Measurements from ENCODE around the gene TRIM73.
"Not testable (repeated sequence)": the region's sequence is repeated elsewhere in the genome, so short reads cannot be mapped to it uniquely, and the experiment has no call there.

The TRIM73 gene

DNA sequence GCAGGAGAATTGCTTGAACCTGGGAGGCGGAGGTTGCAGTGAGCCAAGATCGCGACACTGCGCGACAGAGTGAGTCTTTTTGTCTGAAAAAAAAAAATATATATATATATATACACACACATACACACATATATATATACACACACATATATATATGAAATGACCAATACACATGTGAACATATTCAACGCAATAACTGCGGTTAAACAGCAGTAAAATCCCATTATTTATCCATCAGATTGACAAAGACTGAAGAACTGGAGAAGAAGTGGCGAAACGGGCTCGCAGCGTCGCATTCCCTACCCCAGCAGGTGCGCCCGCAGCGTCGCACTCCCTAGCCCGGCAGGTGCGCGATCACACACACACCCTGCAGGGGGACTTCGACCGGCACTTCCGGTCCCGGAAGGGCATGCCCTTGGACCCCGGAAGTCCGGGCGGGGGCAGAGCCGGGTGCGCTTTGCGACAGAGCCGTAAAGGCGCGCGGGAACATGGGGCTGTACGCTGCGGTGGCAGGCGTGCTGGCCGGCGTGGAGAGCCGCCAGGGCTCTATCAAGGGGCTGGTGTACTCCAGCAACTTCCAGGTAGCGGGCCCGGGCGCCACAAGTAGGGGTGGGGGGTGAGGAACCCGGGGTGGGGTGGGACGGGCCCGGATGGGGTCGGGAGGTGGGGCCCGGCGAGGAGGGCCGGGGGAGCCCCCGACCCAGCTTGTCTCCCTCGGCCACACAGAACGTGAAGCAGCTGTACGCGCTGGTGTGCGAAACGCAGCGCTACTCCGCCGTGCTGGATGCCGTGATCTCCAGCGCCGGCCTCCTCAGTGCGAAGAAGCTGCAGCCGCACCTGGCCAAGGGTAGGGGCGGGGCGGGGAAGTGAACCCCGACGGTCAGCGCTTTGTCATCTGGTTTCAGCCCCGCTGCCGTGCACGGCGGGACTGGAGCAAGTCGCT, 14.7 kb downstream of the TRIM73 start:
- H3K4me1 Mint-ChIP-seq; DNase-seq; H3K27ac Mint-ChIP-seq; H3K27me3 Mint-ChIP-seq; H3K36me3 Mint-ChIP-seq (ENCODE audit: low read depth); H3K9me3 Mint-ChIP-seq: not testable (repeated sequence)
- H3K4me3 Mint-ChIP-seq: peak overlapping the region; percentile 45
- peak; percentile 93 for ATAC-seq

DNA sequence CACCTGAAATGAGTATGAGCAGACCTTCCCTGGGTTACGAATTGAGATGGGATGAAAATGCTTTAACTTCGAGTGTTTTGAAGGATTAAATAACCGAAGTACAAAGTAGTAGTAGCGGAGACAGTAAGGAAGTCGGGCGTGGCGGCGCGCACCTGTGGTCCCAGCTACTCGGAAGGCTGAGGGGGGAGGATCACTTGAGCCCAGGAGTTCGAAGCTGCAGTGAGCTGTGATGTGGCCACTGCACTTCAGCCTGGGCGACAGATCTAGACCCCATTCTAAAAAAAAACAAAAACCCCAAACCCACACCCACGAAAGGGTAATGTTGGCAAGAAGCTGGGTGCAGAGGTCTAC, 15.4 kb downstream of the TRIM73 start:
- H3K27ac Mint-ChIP-seq; H3K9me3 Mint-ChIP-seq; H3K4me3 Mint-ChIP-seq; H3K4me1 Mint-ChIP-seq; H3K27me3 Mint-ChIP-seq; DNase-seq; H3K36me3 Mint-ChIP-seq (ENCODE audit: low read depth): not testable (repeated sequence)
- ATAC-seq: peak; percentile 0

DNA sequence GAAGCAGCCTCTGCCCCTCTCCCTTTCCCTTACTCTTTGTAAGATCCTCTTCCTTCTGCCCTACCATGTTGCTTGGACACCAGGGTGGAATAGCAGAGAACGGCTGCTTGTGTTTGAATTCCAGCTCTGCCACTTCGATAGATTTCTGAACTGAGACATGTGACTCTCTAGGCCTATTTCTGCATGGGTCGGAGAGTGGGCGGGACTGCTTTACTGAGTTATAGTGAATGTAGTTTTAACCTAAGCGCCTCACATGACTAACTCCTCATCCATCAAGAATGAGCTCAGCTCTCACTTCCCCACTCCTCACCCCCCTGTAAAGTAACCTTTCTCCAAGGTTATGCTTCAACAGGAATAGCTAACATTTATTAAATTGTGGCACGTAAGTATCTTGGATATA, 18.8 kb downstream of the TRIM73 start:
- H3K9me3 Mint-ChIP-seq; H3K36me3 Mint-ChIP-seq (ENCODE audit: low read depth); H3K27ac Mint-ChIP-seq; H3K4me3 Mint-ChIP-seq; DNase-seq; ATAC-seq; H3K4me1 Mint-ChIP-seq; H3K27me3 Mint-ChIP-seq: not testable (repeated sequence)

GRCh38 chr7:75414708-75415427, 19.4 kb downstream of the TRIM73 start:
- ATAC-seq: not testable (repeated sequence)

DNA sequence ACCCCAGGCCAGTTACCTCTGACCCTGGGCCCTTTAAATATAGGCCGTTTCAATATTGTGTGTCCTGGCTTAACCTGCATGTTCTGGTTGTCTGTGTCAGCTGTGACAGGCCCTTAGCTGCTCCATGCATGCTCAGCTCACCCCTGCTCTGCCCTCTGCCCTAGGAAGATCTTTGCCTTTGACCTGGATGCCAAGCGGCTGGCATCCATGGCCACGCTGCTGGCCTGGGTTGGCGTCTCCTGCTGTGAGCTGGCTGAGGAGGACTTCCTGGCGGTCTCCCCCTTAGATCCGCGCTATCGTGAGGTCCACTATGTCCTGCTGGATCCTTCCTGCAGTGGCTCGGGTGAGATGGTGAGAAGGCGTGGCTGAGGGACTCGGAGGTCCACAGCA, 20.0 kb downstream of the TRIM73 start:
- not testable (repeated sequence) for ATAC-seq; H3K9me3 Mint-ChIP-seq; H3K4me3 Mint-ChIP-seq; DNase-seq; H3K27me3 Mint-ChIP-seq; H3K4me1 Mint-ChIP-seq; H3K27ac Mint-ChIP-seq; H3K36me3 Mint-ChIP-seq (ENCODE audit: low read depth)

More at GRCh38 chr7:75414708-75415427, 19.4 kb downstream of the TRIM73 start:
- not testable (repeated sequence) for H3K27me3 Mint-ChIP-seq; H3K36me3 Mint-ChIP-seq (ENCODE audit: low read depth); H3K9me3 Mint-ChIP-seq; H3K27ac Mint-ChIP-seq; DNase-seq; H3K4me1 Mint-ChIP-seq; H3K4me3 Mint-ChIP-seq

DNA sequence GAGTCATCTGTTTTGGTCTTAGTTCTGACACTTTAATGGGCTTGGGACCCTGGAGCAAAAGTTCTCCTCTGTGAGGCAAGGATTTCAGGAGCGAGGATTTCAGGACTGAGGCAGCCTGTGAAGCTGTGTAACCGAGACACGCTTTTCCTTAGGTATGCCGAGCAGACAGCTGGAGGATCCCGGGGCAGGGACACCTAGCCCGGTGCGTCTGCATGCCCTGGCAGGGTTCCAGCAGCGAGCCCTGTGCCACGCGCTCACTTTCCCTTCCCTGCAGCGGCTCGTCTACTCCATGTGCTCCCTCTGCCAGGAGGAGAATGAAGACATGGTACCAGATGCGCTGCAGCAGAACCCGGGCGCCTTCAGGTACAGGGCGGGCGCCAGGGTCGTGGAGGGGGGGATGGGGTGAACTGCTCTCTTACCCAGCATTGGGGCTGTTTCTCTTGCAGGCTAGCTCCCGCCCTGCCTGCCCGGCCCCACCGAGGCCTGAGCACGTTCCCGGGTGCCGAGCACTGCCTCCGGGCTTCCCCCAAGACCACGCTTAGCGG, 20.5 kb downstream of the TRIM73 start:
- not testable (repeated sequence) for DNase-seq; H3K36me3 Mint-ChIP-seq (ENCODE audit: low read depth)

DNA sequence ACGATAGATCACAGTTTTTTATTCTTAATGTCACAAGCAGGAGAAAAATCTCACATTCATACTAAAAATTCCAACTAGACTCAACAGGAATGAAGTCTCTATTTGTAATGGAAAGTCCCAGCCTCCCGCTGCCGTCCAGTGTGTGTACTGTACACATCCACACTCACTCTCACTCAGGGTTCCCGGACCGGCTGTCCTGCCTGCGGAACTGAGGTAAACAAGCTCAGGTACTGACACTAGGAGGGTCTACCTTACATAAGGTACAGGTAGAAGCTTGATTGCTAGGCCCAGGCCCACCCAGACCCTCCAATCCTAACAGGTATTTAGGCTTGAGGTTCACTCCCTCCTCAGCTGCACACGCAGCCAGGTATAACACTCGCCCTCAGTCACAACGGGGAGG, 21.4 kb downstream of the TRIM73 start:
- H3K4me1 Mint-ChIP-seq, H3K27me3 Mint-ChIP-seq, H3K9me3 Mint-ChIP-seq, H3K4me3 Mint-ChIP-seq, DNase-seq, H3K27ac Mint-ChIP-seq, ATAC-seq: not testable (repeated sequence)
- peaks cover 12% of the 10 kb centered on the region for H3K36me3 Mint-ChIP-seq (ENCODE audit: low read depth)

More for the DNA sequence above, 20.5 kb downstream of the TRIM73 start:
- H3K4me1 Mint-ChIP-seq, ATAC-seq, H3K27me3 Mint-ChIP-seq, H3K9me3 Mint-ChIP-seq, H3K4me3 Mint-ChIP-seq, H3K27ac Mint-ChIP-seq: not testable (repeated sequence)

DNA sequence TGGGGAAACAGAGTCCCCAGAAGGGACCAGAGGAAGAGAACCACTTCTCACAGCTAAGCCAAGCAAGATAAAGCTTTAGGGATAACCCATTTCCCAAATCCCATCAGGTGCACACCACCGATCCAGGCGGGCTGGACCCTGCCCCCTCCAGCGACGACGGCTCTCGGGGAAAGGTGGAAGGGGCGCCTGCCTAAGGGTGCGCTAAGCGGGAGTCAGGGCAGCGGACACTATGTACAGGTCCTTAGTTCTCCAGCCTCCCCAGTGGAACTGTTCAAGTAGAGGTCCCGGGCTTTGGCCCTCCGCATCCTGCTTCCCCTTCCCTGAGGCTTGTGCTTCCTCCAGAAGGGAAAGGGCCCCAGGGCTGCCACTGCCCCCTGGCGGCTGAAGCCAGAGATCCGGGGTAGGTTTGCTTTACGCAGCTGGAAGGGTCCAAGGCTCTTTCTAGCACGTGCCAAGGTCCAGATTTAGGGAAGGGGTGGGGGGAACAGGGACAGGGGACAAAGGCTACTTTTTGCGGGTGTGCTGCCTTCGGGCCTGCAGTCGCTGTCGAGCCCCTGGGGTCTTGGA, 22.9 kb downstream of the TRIM73 start:
- not testable (repeated sequence) for H3K4me1 Mint-ChIP-seq, H3K9me3 Mint-ChIP-seq, DNase-seq, H3K27ac Mint-ChIP-seq, H3K4me3 Mint-ChIP-seq, H3K27me3 Mint-ChIP-seq, ATAC-seq
- H3K36me3 Mint-ChIP-seq (ENCODE audit: low read depth): peaks cover 12% of the 10 kb centered on the region

GRCh38 chr7:75419210-75419609, 23.8 kb downstream of the TRIM73 start:
- not testable (repeated sequence) for H3K9me3 Mint-ChIP-seq, DNase-seq, H3K4me1 Mint-ChIP-seq, H3K4me3 Mint-ChIP-seq, H3K27me3 Mint-ChIP-seq, ATAC-seq, H3K27ac Mint-ChIP-seq
- H3K36me3 Mint-ChIP-seq (ENCODE audit: low read depth): peaks cover 12% of the 10 kb centered on the region

GRCh38 chr7:75419693-75420092, 24.3 kb downstream of the TRIM73 start:
- H3K27me3 Mint-ChIP-seq, H3K4me1 Mint-ChIP-seq, DNase-seq, H3K27ac Mint-ChIP-seq, H3K4me3 Mint-ChIP-seq, H3K9me3 Mint-ChIP-seq, ATAC-seq: not testable (repeated sequence)
- peaks cover 15% of the 10 kb centered on the region for H3K36me3 Mint-ChIP-seq (ENCODE audit: low read depth)

- not testable (repeated sequence) for DNase-seq, H3K27me3 Mint-ChIP-seq, ATAC-seq, H3K9me3 Mint-ChIP-seq, H3K4me1 Mint-ChIP-seq, H3K4me3 Mint-ChIP-seq
- Mint-ChIP-seq H3K27ac (peak overlapping the region; percentile 56), H3K36me3 (ENCODE audit: low read depth) (peaks cover 14% of the 10 kb centered on the region)
Measured at GRCh38 chr7:75420152-75420551, 24.7 kb downstream of the TRIM73 start.

DNA sequence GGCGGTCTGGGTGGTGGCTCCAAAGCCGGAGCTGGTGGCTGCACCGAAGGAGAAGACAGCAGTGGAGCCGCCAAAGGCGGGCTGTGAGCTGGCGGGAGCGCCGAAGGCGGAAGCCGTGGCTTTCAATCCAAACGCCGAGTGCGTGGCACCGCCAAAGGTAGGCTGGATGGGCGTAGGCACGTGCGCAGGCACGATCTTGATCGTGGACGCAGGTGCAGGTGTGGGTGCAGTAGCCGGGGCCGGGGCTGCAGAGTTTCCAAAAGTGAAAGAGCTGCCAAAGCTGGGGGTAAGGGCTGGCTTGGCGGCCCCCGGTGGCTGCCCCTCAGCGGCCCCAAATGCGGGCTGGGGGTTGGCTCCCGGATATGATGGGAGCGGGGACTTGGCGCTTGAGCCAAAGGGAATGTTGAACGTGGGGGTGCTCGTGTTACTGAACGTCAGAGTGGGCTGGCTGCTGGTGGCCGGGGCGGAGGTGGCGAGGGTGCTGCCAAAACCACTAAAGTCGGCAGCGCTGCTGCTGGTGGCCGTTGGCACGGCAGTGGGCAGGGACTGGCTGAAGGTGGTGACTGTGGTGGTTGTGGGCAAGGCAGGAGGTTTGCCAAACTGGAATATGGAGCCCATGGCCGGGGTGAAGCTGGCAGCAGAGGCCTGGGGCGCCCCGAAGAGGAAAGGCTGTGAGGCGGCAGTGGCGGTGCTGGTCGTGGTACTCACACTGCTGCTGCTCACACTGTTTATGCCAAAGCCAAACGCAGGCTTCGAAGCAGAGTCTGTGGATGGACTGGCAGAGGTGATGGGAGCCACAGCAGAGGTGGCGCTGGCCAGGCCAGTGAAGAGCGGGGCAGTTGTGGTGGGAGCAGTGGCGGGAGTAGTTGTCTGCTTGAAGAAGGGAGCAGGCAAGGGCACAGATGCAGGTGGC, 26.6 kb downstream of the TRIM73 start:
- peaks cover 14% of the 10 kb centered on the region for H3K36me3 Mint-ChIP-seq (ENCODE audit: low read depth)
- not testable (repeated sequence) for H3K4me3 Mint-ChIP-seq, H3K27ac Mint-ChIP-seq, DNase-seq, H3K27me3 Mint-ChIP-seq, H3K9me3 Mint-ChIP-seq, H3K4me1 Mint-ChIP-seq, ATAC-seq

DNA sequence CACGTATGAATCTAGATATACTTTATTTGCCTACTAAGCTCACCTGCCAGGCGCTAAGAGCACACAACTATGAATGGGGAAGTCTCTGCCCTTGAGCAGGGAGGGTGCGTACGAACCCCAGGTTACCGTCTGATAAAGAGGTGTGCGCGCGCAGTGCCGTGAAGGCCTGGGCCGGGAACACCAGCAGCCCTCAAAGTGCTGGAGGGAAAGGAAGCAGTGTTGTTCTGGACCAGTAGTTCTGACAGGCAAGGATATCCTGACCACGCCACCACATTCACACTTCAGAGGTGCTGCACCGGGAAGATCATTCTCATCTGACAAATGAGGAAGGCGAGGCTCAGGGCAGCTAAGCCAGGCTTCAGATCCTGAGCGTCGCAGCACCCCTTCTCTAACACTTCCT, 28.1 kb downstream of the TRIM73 start:
- DNase-seq, ATAC-seq, H3K27ac Mint-ChIP-seq, H3K4me3 Mint-ChIP-seq, H3K27me3 Mint-ChIP-seq, H3K4me1 Mint-ChIP-seq, H3K9me3 Mint-ChIP-seq: not testable (repeated sequence)
- peaks cover 14% of the 10 kb centered on the region for H3K36me3 Mint-ChIP-seq (ENCODE audit: low read depth)

GRCh38 chr7:75439000-75439399, 43.6 kb downstream of the TRIM73 start:
- H3K9me3 Mint-ChIP-seq, H3K4me3 Mint-ChIP-seq, H3K27ac Mint-ChIP-seq, H3K27me3 Mint-ChIP-seq, DNase-seq, ATAC-seq: not testable (repeated sequence)
- Mint-ChIP-seq H3K4me1 (peaks cover 18% of the 10 kb centered on the region), H3K36me3 (ENCODE audit: low read depth) (peaks cover 48% of the 10 kb centered on the region)

All from activated naive CD8-positive, alpha-beta T cell treated with anti-CD3 and anti-CD28 coated beads, Interleukin-2, amount 50 U/mL, for 24 hours (primary cell).